HEK293 (cell line): Measurements from ENCODE around the gene AMER1.

Experiments used
- CTCF ChIA-PET: fragments of 350-600 bp; formaldehyde crosslinking; extraction: SDS; loops from one replicate; lab custom pipeline; 2021; ENCODE audit warnings: antibody characterized with exemption; lab: Yijun Ruan, JAX
- POLR2A ChIA-PET: fragments of 300-600 bp; formaldehyde crosslinking; extraction: SDS; loops from one replicate; lab custom pipeline; 2020; ENCODE audit warnings: antibody characterized with exemption, inconsistent platforms; lab: Yijun Ruan, JAX
- H3K27ac ChIP-seq: fragments of 200-500 bp; sonication (Bioruptor generic); 2 replicates; pipeline ENCODE4 v1.5.1; 2014; ENCODE audit warnings: low read depth, low read length, control low read depth, inconsistent platforms; ENCODE audit errors: extremely low read depth
- H3K36me3 ChIP-seq, 2 experiments: fragments of 200-500 bp in 1 of 2; sonication (Bioruptor generic) in 1 of 2; 1 replicate in 1 of 2; 2 replicates in 1 of 2; pipeline ENCODE4 v1.5.1; 2014 to 2017; ENCODE audit warnings: inconsistent platforms in 2 of 2, low read length in 2 of 2; ENCODE audit not compliant: control insufficient read depth in 2 of 2, insufficient read depth in 1 of 2
- H3K4me1 ChIP-seq: fragments of 200-500 bp; sonication (Bioruptor generic); 2 replicates; pipeline ENCODE4 v1.5.1; 2014; ENCODE audit warnings: mild to moderate bottlenecking, low read length, inconsistent platforms; ENCODE audit not compliant: control insufficient read depth, insufficient read depth
- H3K4me3 ChIP-seq: 2 replicates; pipeline ENCODE4 v1.5.1; 2011; ENCODE audit warnings: low read depth, mild to moderate bottlenecking, control low read depth, low read length, moderate library complexity
- H3K9me3 ChIP-seq: fragments of 200-500 bp; sonication (Bioruptor generic); 2 replicates; pipeline ENCODE4 v1.5.1; 2014; ENCODE audit warnings: low read depth, low read length, inconsistent platforms; ENCODE audit not compliant: control insufficient read depth, insufficient read depth
- BCL11A ChIP-seq: fragments of 450-650 bp; formaldehyde crosslinking; IDR thresholded peaks from 2 replicates; pipeline ENCODE4 v1.5.1; 2016; ENCODE audit warnings: low read depth, missing biosample characterization, missing genetic modification characterization
- RBAK ChIP-seq: fragments of 450-650 bp; formaldehyde crosslinking; IDR thresholded peaks from 2 replicates; pipeline ENCODE4 v1.5.1; 2016; ENCODE audit warnings: missing biosample characterization, missing genetic modification characterization
- SP3 ChIP-seq: fragments of 450-650 bp; formaldehyde crosslinking; IDR thresholded peaks from 2 replicates; pipeline ENCODE4 v1.5.1; 2016; ENCODE audit warnings: missing biosample characterization, missing genetic modification characterization
- ZNF112 ChIP-seq: fragments of 450-650 bp; formaldehyde crosslinking; IDR thresholded peaks from 2 replicates; pipeline ENCODE4 v1.5.0; 2017; ENCODE audit warnings: missing biosample characterization, missing genetic modification characterization
- ZNF2 ChIP-seq: fragments of 450-650 bp; formaldehyde crosslinking; IDR thresholded peaks from 2 replicates; pipeline ENCODE4 v1.5.1; 2016; ENCODE audit warnings: missing biosample characterization, missing genetic modification characterization
- ZNF23 ChIP-seq: fragments of 450-650 bp; formaldehyde crosslinking; IDR thresholded peaks from 2 replicates; pipeline ENCODE4 v1.5.1; 2016; ENCODE audit warnings: missing biosample characterization, missing genetic modification characterization, borderline replicate concordance
- ZNF362 ChIP-seq: fragments of 450-650 bp; formaldehyde crosslinking; IDR thresholded peaks from 2 replicates; pipeline ENCODE4 v1.5.1; 2016; ENCODE audit warnings: missing biosample characterization, missing genetic modification characterization
- ZNF664 ChIP-seq: fragments of 450-650 bp; formaldehyde crosslinking; IDR thresholded peaks from 2 replicates; pipeline ENCODE4 v1.5.1; 2016; ENCODE audit warnings: missing biosample characterization, missing genetic modification characterization
- TF ChIP-seq, protein P1 (sequence below): fragments of 450-650 bp; formaldehyde crosslinking; IDR thresholded peaks from 2 replicates; pipeline ENCODE4 v1.5.1; 2017; ENCODE audit warnings: missing biosample characterization, missing genetic modification characterization

AMER1 gene

GRCh38 chrX:64151911-64152310, 53.6 kb downstream of the AMER1 start (continued):
- TF ChIP-seq, protein P1, sequence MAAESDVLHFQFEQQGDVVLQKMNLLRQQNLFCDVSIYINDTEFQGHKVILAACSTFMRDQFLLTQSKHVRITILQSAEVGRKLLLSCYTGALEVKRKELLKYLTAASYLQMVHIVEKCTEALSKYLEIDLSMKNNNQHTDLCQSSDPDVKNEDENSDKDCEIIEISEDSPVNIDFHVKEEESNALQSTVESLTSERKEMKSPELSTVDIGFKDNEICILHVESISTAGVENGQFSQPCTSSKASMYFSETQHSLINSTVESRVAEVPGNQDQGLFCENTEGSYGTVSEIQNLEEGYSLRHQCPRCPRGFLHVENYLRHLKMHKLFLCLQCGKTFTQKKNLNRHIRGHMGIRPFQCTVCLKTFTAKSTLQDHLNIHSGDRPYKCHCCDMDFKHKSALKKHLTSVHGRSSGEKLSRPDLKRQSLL = no peak
- no peak for TF ChIP-seq SP3 (tag by site-specific recombination)

GRCh38 chrX:64150775-64151174, 54.7 kb downstream of the AMER1 start:
- no peak overlapping the region for H3K4me3 ChIP-seq
- H3K27ac ChIP-seq = no peak overlapping the region
- TF ChIP-seq ZNF664 (no peak), ZNF112 (tag by site-specific recombination) (no peak), ZNF2 (tag by site-specific recombination) (no peak), RBAK (no peak), ZNF23 (tag by site-specific recombination) (no peak), ZNF362 (no peak), BCL11A (tag by site-specific recombination) (no peak)
- H3K36me3 ChIP-seq = no peaks in the 10 kb centered on the region
- ChIA-PET POLR2A (no interaction called here), CTCF (no interaction called here)
- H3K4me1 ChIP-seq = no peaks in the 10 kb centered on the region
- H3K9me3 ChIP-seq = no peaks in the 10 kb centered on the region; the same call in 1 of the 2 replicates
